GM20000 (cell line): ENCODE measurements around the gene KCNG4.

Experiments used
- DNase-seq: peaks from one replicate; pipeline ENCODE4 v3.0.0; 2012; ENCODE audit warnings: low spot score
- CTCF ChIP-seq: IDR thresholded peaks from 2 replicates; pipeline ENCODE4 v1.5.1; 2012; ENCODE audit warnings: mild to moderate bottlenecking, control low read depth; ENCODE audit errors: extremely low read depth, missing control alignments

KCNG4 gene

GRCh38 chr16:84272740-84273320, 33.0 kb upstream of the KCNG4 start:
- DNase-seq, result no peak
- no peak for TF ChIP-seq CTCF

- no peak for TF ChIP-seq CTCF
- DNase-seq, result no peak
These were observed 32.1 kb upstream of the KCNG4 start for GRCh38 chr16:84271866-84272265.

- TF ChIP-seq CTCF, result no peak
These were observed 31.2 kb upstream of the KCNG4 start for GRCh38 chr16:84271037-84271436.

GRCh38 chr16:84270531-84270930, 30.7 kb upstream of the KCNG4 start:
- no peak for TF ChIP-seq CTCF
- no peak for DNase-seq

More at GRCh38 chr16:84271037-84271436, 31.2 kb upstream of the KCNG4 start:
- no peak for DNase-seq

GRCh38 chr16:84270071-84270470, 30.3 kb upstream of the KCNG4 start:
- no peak for DNase-seq
- TF ChIP-seq CTCF, result no peak

GRCh38 chr16:84268291-84269040, 28.7 kb upstream of the KCNG4 start:
- no peak for TF ChIP-seq CTCF
- DNase-seq, result no peak

- no peak for TF ChIP-seq CTCF
- DNase-seq, result no peak
These were observed 27.6 kb upstream of the KCNG4 start for GRCh38 chr16:84267380-84267779.
